H1 (cell line): ENCODE measurements around the gene PRAMEF6. TPM values are rescaled to one million over a fixed set of nuclear protein-coding genes. Genes with fewer than 3 reads are reported as not detected.
"Not testable (repeated sequence)": the region's sequence is repeated elsewhere in the genome, so short reads cannot be mapped to it uniquely, and the experiment has no call there.

Source experiments
- CTCF ChIA-PET: fragments of 300-600 bp; sonication (Branson Sonifier 250); formaldehyde crosslinking; loops from one replicate; lab custom pipeline; 2021; ENCODE audit not compliant: partially characterized antibody; lab: Charles Lee
- POLR2A ChIA-PET: fragments of 300-600 bp; sonication (Branson Sonifier 250); formaldehyde crosslinking; loops from one replicate; lab custom pipeline; 2021; ENCODE audit warnings: inconsistent platforms; ENCODE audit not compliant: partially characterized antibody; lab: Charles Lee
- DNase-seq, 2 experiments: peaks; one replicate each; pipeline versions ENCODE4 v3.0.0 to v3.0.0-alpha.2; 2010 to 2022; ENCODE audit warnings: low spot score in 2 of 2, low read depth in 1 of 2, mixed read lengths in 1 of 2
- FAIRE-seq: peaks from 2 replicates; lab custom pipeline; 2011; peaks lifted over from hg19 to GRCh38; lab: Jason Lieb, UNC
- H2AFZ ChIP-seq: 2 replicates; pipeline ENCODE4 v1.8.1; 2012; ENCODE audit warnings: low read length, inconsistent platforms
- H2AK5ac ChIP-seq: 2 replicates; pipeline ENCODE4 v1.6.1; 2013; ENCODE audit warnings: low read depth, low read length
- H2BK120ac ChIP-seq: replicated peaks from 2 replicates; pipeline ENCODE3; 2013; ENCODE audit warnings: low read depth, low read length, inconsistent platforms
- H2BK12ac ChIP-seq: 2 replicates; pipeline ENCODE4 v1.6.1; 2013; ENCODE audit warnings: low read depth, low read length
- H2BK15ac ChIP-seq: 2 replicates; pipeline ENCODE4 v1.6.1; 2013; ENCODE audit warnings: low read length
- H2BK20ac ChIP-seq: 2 replicates; pipeline ENCODE4 v1.6.1; 2013; ENCODE audit warnings: low read length
- H2BK5ac ChIP-seq: 2 replicates; pipeline ENCODE4 v1.6.1; 2013; ENCODE audit warnings: low read depth, low read length
- H3K14ac ChIP-seq: 2 replicates; pipeline ENCODE4 v1.6.1; 2013; ENCODE audit warnings: inconsistent platforms; ENCODE audit not compliant: insufficient read length
- H3K18ac ChIP-seq: 2 replicates; pipeline ENCODE4 v1.6.1; 2013; ENCODE audit warnings: low read length; ENCODE audit errors: extremely low read depth
- H3K23ac ChIP-seq: 2 replicates; pipeline ENCODE4 v1.6.1; 2013; ENCODE audit warnings: inconsistent platforms; ENCODE audit not compliant: insufficient read length
- H3K23me2 ChIP-seq: 2 replicates; pipeline ENCODE4 v1.6.1; 2013; ENCODE audit warnings: low read depth, low read length
- H3K27ac ChIP-seq: 2 replicates; pipeline ENCODE4 v1.6.1; 2011; ENCODE audit warnings: low read depth, low read length, inconsistent platforms
- H3K27me3 ChIP-seq, 4 experiments: replicated peaks in 1 of 4; 1 replicate in 1 of 4; 2 replicates in 3 of 4; pipeline versions ENCODE4 v1.6.1 to v1.8.1; 2011 to 2013; ENCODE audit warnings: low read length in 3 of 4, mild to moderate bottlenecking in 3 of 4, inconsistent platforms in 2 of 4, mixed read lengths in 2 of 4, moderate library complexity in 1 of 4; ENCODE audit not compliant: control insufficient read depth in 3 of 4, insufficient read depth in 3 of 4; ENCODE audit errors: extremely low read depth in 1 of 4
- H3K36me3 ChIP-seq, 4 experiments: 2 replicates each; pipeline versions ENCODE4 v1.6.1 to v1.8.1; 2011 to 2013; ENCODE audit warnings: mild to moderate bottlenecking in 4 of 4, low read length in 3 of 4, moderate library complexity in 2 of 4, control low read depth in 1 of 4, inconsistent platforms in 1 of 4; ENCODE audit not compliant: insufficient read depth in 4 of 4, control insufficient read depth in 2 of 4
- H3K4ac ChIP-seq: replicated peaks from 2 replicates; pipeline ENCODE3; 2013; ENCODE audit warnings: low read length, low read depth, mixed read lengths, inconsistent platforms; ENCODE audit not compliant: insufficient read length
- H3K4me1 ChIP-seq, 4 experiments: replicated peaks in 1 of 4; 1 replicate in 1 of 4; 2 replicates in 3 of 4; pipeline versions ENCODE4 v1.6.1 to v1.8.1; 2011 to 2013; ENCODE audit warnings: low read length in 3 of 4, inconsistent platforms in 2 of 4, mixed read lengths in 1 of 4; ENCODE audit not compliant: insufficient read depth in 4 of 4, control insufficient read depth in 3 of 4
- H3K4me2 ChIP-seq, 2 experiments: 2 replicates each; pipeline versions ENCODE4 v1.6.1 to v1.8.1; 2011 to 2013; ENCODE audit warnings: low read depth in 2 of 2, low read length in 2 of 2, control low read depth in 1 of 2, inconsistent platforms in 1 of 2, mild to moderate bottlenecking in 1 of 2; ENCODE audit not compliant: insufficient read depth in 1 of 2
- H3K4me3 ChIP-seq, 4 experiments: fragments of 200-600, 300-600 bp in 1 of 4; sonication (generic), shearing (Covaris generic), sonication (Bioruptor Twin) in 1 of 4; 2 replicates each; pipeline versions ENCODE4 v1.5.1 to v1.8.1; 2011 to 2016; ENCODE audit warnings: low read length in 4 of 4, low read depth in 3 of 4, control low read depth in 2 of 4, inconsistent platforms in 2 of 4, mild to moderate bottlenecking in 2 of 4, mixed read lengths in 1 of 4, moderate library complexity in 1 of 4; ENCODE audit not compliant: insufficient read depth in 2 of 4; ENCODE audit errors: extremely low read depth in 1 of 4
- H3K56ac ChIP-seq: replicated peaks from 2 replicates; pipeline ENCODE3; 2013; ENCODE audit warnings: low read depth, mild to moderate bottlenecking, mixed read lengths, low read length, inconsistent platforms; ENCODE audit not compliant: insufficient read length
- H3K79me1 ChIP-seq: 2 replicates; pipeline ENCODE4 v1.6.1; 2013; ENCODE audit warnings: low read depth, low read length, control low read depth
- H3K79me2 ChIP-seq, 2 experiments: 2 replicates each; pipeline versions ENCODE4 v1.6.1 to v1.8.1; 2012 to 2013; ENCODE audit warnings: low read length in 2 of 2, mild to moderate bottlenecking in 2 of 2, inconsistent platforms in 1 of 2; ENCODE audit not compliant: insufficient read depth in 2 of 2, control insufficient read depth in 1 of 2
- H3K9ac ChIP-seq, 4 experiments: replicated peaks in 1 of 4; 1 replicate in 1 of 4; 2 replicates in 3 of 4; pipeline versions ENCODE4 v1.6.1 to v1.8.1; 2011 to 2013; ENCODE audit warnings: low read depth in 3 of 4, low read length in 3 of 4, control low read depth in 2 of 4, mild to moderate bottlenecking in 2 of 4, moderate library complexity in 2 of 4, inconsistent platforms in 1 of 4; ENCODE audit errors: extremely low read depth in 1 of 4
- H3K9me3 ChIP-seq, 2 experiments: 2 replicates each; pipeline versions ENCODE4 v1.6.1 to v1.8.1; 2012 to 2013; ENCODE audit warnings: mild to moderate bottlenecking in 2 of 2, moderate library complexity in 2 of 2, control low read depth in 1 of 2, inconsistent platforms in 1 of 2, low read depth in 1 of 2, low read length in 1 of 2, mixed read lengths in 1 of 2; ENCODE audit not compliant: insufficient read depth in 2 of 2
- H4K20me1 ChIP-seq, 2 experiments: replicated peaks in 1 of 2; 2 replicates each; pipeline versions ENCODE3 to v1.8.1; 2011 to 2013; ENCODE audit warnings: inconsistent platforms in 2 of 2, low read length in 2 of 2, mild to moderate bottlenecking in 1 of 2; ENCODE audit not compliant: insufficient read depth in 2 of 2, control insufficient read depth in 1 of 2
- H4K5ac ChIP-seq: 2 replicates; pipeline ENCODE4 v1.6.1; 2013; ENCODE audit warnings: low read length, low read depth, mixed read lengths, inconsistent platforms; ENCODE audit not compliant: insufficient read length
- H4K8ac ChIP-seq: 2 replicates; pipeline ENCODE4 v1.8.0; 2013; ENCODE audit warnings: mild to moderate bottlenecking, moderate library complexity, low read length, inconsistent platforms; ENCODE audit not compliant: insufficient read depth; ENCODE audit errors: extremely low read depth
- H4K91ac ChIP-seq: replicated peaks from 2 replicates; pipeline ENCODE3; 2013; ENCODE audit warnings: low read length, mixed read lengths, inconsistent platforms; ENCODE audit not compliant: insufficient read length
- WGBS, 2 experiments: shearing (Covaris generic) in 1 of 2; methylation state at CpG; one replicate each; pipeline versions ENCODE4 v1.1.6 to v1.1.7; 2013 to 2015; ENCODE audit warnings: low lambda C conversion rate in 2 of 2, mixed read lengths in 2 of 2, inconsistent platforms in 1 of 2, low coverage in 1 of 2, missing lambda C conversion rate in 1 of 2; ENCODE audit not compliant: insufficient replicate concordance in 2 of 2, insufficient coverage in 1 of 2, insufficient read length in 1 of 2; ENCODE audit errors: extremely low coverage in 1 of 2, missing lambda C conversion rate in 1 of 2; 5-methylcytosine and 5-hydroxymethylcytosine counted together
- polyA plus RNA-seq, 7 experiments: library from polyadenylated mRNA; depleted of rRNA in 3 of 7; stranded (reverse) in 5 of 7; unstranded in 2 of 7; fragments of >200 nt in 5 of 7; fragments of 200-250 nt in 2 of 7; gene quantifications; 1 replicate in 5 of 7; 2 replicates in 1 of 7; 4 replicates in 1 of 7; pipeline versions ENCODE4 v1.2.1 to v1.2.3, GENCODE V29; 2011 to 2013; ENCODE audit warnings: missing spikeins in 2 of 7, mixed read lengths in 2 of 7
- total RNA-seq: library from RNA; stranded (reverse); fragmentation: NEBNext Ultra II Directional; extraction: Animal tissue kit (Norgen Biotek cat#: 25700); gene quantifications from 2 replicates; pipeline ENCODE4 v1.2.1, GENCODE V29; 2021

The PRAMEF6 gene
- total and polyA plus RNA-seq, 2 of the 8 experiments (the other 6 are each of a cell fraction or from before 2014, with no cell fraction given), result not detected

DNA sequence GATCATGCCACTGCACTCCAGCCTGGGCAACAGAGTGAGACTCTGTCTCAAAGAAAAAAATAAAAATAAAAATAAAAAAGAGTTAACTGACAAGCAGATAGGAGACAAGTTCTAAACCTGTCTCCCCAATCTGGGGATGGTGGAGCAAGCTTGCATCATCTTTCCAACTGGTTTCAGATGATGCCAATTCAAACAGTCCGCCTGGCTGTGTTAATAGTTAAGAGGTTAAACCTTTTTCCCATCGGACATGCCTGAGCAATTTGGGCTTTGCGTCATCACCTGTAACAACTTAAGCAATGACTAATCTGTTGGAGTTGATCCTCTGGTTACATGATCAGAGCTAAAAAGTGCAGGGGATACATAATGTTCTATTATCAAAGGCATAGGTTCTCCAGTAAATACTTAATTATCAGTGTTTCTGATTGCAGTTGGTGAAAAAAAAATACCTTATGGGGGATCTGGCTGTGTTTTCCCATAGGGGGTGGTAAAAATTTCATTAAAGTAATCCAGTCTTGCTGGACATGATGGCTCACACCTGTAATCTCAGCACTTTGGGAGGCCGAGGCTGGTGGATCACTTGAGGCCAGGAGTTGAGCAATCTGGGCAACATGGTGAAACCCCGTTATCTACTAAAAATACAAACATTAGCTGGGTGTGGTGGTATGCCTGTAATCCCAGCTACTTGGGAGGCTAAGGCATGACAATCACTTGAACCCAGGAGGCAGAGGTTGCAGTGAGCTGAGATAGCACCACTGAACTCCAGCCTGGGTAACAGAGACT lies 43.4 kb downstream of the PRAMEF6 start:
- DNase-seq, H4K91ac ChIP-seq, H4K5ac ChIP-seq, H3K27ac ChIP-seq, H2BK120ac ChIP-seq, H3K27me3 ChIP-seq, H4K8ac ChIP-seq, H3K4me3 ChIP-seq, H3K56ac ChIP-seq, FAIRE-seq, H3K14ac ChIP-seq, H3K23ac ChIP-seq, H3K18ac ChIP-seq, H2BK20ac ChIP-seq, H3K4ac ChIP-seq, H3K79me2 ChIP-seq, H4K20me1 ChIP-seq, POLR2A ChIA-PET, H3K79me1 ChIP-seq, H3K4me2 ChIP-seq, H2BK5ac ChIP-seq, H3K9ac ChIP-seq, H3K23me2 ChIP-seq, H2AK5ac ChIP-seq, H2BK12ac ChIP-seq, CTCF ChIA-PET, H3K36me3 ChIP-seq, H2AFZ ChIP-seq, H3K4me1 ChIP-seq, H3K9me3 ChIP-seq, H2BK15ac ChIP-seq: not testable (repeated sequence)
- WGBS, 2 experiments, result 78% methylated on average over 4 of the region's 5 CpGs; no CpG with 5 or more reads in 1 of the 2 experiments

DNA sequence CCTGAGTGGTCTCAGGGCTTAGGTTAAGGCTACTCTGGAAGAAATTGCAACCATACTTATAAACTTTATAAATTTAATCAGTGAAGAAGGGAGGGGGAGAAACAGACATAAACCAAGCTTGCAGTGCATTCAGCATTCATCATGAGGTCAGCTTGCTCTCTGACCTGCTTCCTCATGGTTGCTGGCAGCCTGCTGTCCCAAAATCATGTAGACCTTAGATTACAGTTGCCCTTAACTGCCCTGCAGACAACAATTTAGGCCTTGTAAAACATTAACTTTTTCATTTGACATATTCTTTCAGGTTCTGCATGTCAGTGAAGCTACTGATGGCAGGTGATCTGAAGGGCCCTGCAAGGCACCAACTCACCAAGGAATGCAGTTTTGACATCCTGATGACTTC lies 48.2 kb downstream of the PRAMEF6 start:
- H2BK20ac ChIP-seq, H4K20me1 ChIP-seq, H3K79me1 ChIP-seq, H2BK120ac ChIP-seq, H3K23me2 ChIP-seq, H3K9me3 ChIP-seq, FAIRE-seq, H3K14ac ChIP-seq, H2BK5ac ChIP-seq, DNase-seq, H2BK12ac ChIP-seq, H3K18ac ChIP-seq, H3K4ac ChIP-seq, H3K27ac ChIP-seq, POLR2A ChIA-PET, CTCF ChIA-PET, H2AFZ ChIP-seq, H2AK5ac ChIP-seq, H3K36me3 ChIP-seq, H4K5ac ChIP-seq, H3K4me2 ChIP-seq, H4K8ac ChIP-seq, H3K23ac ChIP-seq, H3K4me3 ChIP-seq, H3K27me3 ChIP-seq, H3K79me2 ChIP-seq, H3K4me1 ChIP-seq, H4K91ac ChIP-seq, H3K9ac ChIP-seq, H2BK15ac ChIP-seq, H3K56ac ChIP-seq: not testable (repeated sequence)
